ENCODE results near the gene LIN37. TPM values are rescaled to one million over a fixed set of nuclear protein-coding genes. Genes with fewer than 3 reads are reported as not detected.

Gene LIN37
- total and polyA plus RNA-seq, 2 of the 13 experiments (the other 11 are each of a cell fraction or from before 2014, with no cell fraction given) = 6.3 to 8.7 TPM

DNA sequence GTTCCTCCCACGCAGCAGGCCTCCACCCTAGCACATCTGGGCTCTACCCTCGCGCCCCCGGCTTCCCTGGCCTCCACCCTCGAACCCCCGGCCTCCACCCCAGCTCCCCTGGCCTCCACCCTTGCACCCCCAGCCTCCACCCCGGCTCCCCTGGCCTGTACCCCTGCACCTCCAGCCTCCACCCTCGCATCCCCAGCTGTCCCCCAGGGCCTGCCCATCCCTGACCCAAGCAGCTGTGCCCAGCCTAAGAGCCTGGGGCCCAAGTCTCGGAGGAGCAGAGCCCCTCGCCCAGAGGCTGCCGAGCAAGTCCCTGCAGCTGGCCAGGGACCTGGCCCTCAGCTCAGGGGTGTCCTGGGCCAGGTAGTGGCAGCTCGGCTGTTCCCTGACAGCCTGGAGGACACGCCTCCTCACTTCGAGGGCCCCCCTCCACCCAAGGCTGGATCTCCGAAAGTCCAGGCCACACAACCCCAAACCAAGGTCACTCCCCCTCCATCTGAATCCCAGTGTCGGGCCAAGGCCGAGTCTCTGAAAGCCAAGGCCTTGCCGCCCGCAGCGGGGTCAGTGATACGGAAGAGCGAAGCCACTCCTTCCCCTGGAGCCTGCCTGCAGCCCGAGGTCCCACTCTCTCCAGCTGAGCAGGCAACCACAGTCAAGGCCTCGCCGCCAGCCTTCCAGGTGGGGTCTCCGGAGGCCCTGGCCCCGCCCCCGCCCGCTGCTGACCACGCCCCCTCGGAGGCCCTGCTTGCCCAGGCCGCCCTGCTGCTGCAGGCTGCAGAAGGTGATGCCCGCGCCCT is 19.1 kb downstream of the LIN37 start (continued):
- TF ChIP-seq, protein P1, sequence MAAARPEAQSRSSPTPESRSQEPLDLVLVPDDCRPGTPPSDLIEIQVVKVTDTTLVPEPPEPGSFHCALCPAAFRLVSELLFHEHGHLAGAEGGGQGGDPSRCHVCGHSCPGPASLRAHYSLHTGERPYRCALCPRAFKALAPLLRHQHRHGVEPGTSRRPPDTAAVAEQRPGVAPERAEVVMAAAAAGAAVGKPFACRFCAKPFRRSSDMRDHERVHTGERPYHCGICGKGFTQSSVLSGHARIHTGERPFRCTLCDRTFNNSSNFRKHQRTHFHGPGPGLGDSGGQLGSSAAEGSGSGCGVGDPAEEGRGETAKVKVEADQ (CRISPR knock-in tag; IDR thresholded peaks at IDR 0.05; ENCODE audit: borderline replicate concordance) = no peak
- TF ChIP-seq THAP11 (CRISPR knock-in tag; IDR thresholded peaks at IDR 0.05) (peak; percentile 56), PPARG (CRISPR knock-in tag; conservative IDR thresholded peaks at IDR 0.05) (0 out of 2 replicates have a peak, but pooled peaks have one; percentile 13), NR2C2 (CRISPR knock-in tag; IDR thresholded peaks at IDR 0.05; ENCODE audit: borderline replicate concordance) (0 out of 2 replicates have a peak, but pooled peaks have one; percentile 22), MEIS2 (CRISPR knock-in tag; IDR thresholded peaks at IDR 0.05) (peak; percentile 28; the same call in 1 of the 2 replicates), EED (CRISPR knock-in tag; IDR thresholded peaks at IDR 0.05) (no peak), NR2F1 (CRISPR knock-in tag; IDR thresholded peaks at IDR 0.05) (no peak), TMF1 (CRISPR knock-in tag; IDR thresholded peaks at IDR 0.05; ENCODE audit: low read depth) (no peak), NFIB (CRISPR knock-in tag; IDR thresholded peaks at IDR 0.05; ENCODE audit: borderline replicate concordance) (no peak), ARID5B (CRISPR knock-in tag; IDR thresholded peaks at IDR 0.05) (peak; percentile 48), ZNF253 (CRISPR knock-in tag; IDR thresholded peaks at IDR 0.05; ENCODE audit: borderline replicate concordance) (no peak), ZNF720 (CRISPR knock-in tag; IDR thresholded peaks at IDR 0.05) (no peak), PHF8 (CRISPR knock-in tag; IDR thresholded peaks at IDR 0.05) (peak; percentile 46), ZNF20 (CRISPR knock-in tag; IDR thresholded peaks at IDR 0.05) (no peak), FOXC1 (CRISPR knock-in tag; IDR thresholded peaks at IDR 0.05; ENCODE audit: borderline replicate concordance) (no peak), SALL2 (CRISPR knock-in tag; IDR thresholded peaks at IDR 0.05) (no peak), ZNF468 (CRISPR knock-in tag; IDR thresholded peaks at IDR 0.05) (no peak), SAP130 (CRISPR knock-in tag; IDR thresholded peaks at IDR 0.05; ENCODE audit: low read depth) (peak; percentile 80), SOX6 (IDR thresholded peaks at IDR 0.05) (no peak), SOX6 (CRISPR knock-in tag; IDR thresholded peaks at IDR 0.05) (peak; percentile 47; the same call in 1 of the 2 replicates), ZKSCAN5 (CRISPR knock-in tag; IDR thresholded peaks at IDR 0.05) (no peak), MED1 (CRISPR knock-in tag; IDR thresholded peaks at IDR 0.05) (peak; percentile 20; the same call in 1 of the 2 replicates), ZSCAN9 (CRISPR knock-in tag; IDR thresholded peaks at IDR 0.05; ENCODE audit: borderline replicate concordance) (peak; percentile 25; the same call in 1 of the 2 replicates), ASH2L (IDR thresholded peaks at IDR 0.05; ENCODE audit: insufficient read length, low read depth, low read length) (no peak), ZFY (CRISPR knock-in tag; IDR thresholded peaks at IDR 0.05) (peak; percentile 57; the same call in 1 of the 2 replicates)
- TF ChIP-seq, protein P2, sequence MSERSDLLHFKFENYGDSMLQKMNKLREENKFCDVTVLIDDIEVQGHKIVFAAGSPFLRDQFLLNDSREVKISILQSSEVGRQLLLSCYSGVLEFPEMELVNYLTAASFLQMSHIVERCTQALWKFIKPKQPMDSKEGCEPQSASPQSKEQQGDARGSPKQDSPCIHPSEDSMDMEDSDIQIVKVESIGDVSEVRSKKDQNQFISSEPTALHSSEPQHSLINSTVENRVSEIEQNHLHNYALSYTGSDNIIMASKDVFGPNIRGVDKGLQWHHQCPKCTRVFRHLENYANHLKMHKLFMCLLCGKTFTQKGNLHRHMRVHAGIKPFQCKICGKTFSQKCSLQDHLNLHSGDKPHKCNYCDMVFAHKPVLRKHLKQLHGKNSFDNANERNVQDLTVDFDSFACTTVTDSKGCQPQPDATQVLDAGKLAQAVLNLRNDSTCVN (CRISPR knock-in tag; IDR thresholded peaks at IDR 0.05; ENCODE audit: borderline replicate concordance) = no peak
